HCT116 (cell line): Measurements from ENCODE around the gene DENND10. TPM values are rescaled to one million over a fixed set of nuclear protein-coding genes. Genes with fewer than 3 reads are reported as not detected.

Experiments used
- ATAC-seq: fragments of 200-7000 bp; cut with Tn5 transposase; 2 replicates; pipeline ENCODE4 v1.9.1; 2020; ENCODE audit warnings: mild to moderate bottlenecking, moderate library complexity
- BruUV-seq: library from RNA; stranded (reverse); fragments of 400-500 nt; replicated peaks from 2 replicates; lab custom pipeline; 2021; lab: Mats Ljungman, UMichigan
- CTCF ChIA-PET: fragments of 300-600 bp; sonication (Branson Sonifier 250); formaldehyde crosslinking; loops from one replicate; lab custom pipeline; 2021; ENCODE audit warnings: antibody characterized with exemption; lab: Charles Lee
- POLR2A ChIA-PET: fragments of 300-600, 350-600 bp; sonication (Branson Sonifier 250); formaldehyde crosslinking; loops from one replicate; lab custom pipeline; 2021; ENCODE audit warnings: antibody characterized with exemption; lab: Charles Lee
- RAD21 ChIA-PET, 2 experiments: fragments of 300-600 bp; sonication (Branson Sonifier 250); formaldehyde crosslinking; loops; one replicate each; lab custom pipeline; 2023; ENCODE audit warnings: low total read pairs in 2 of 2; ENCODE audit not compliant: uncharacterized antibody in 2 of 2, unreplicated experiment in 2 of 2, low non-redundant PET in 1 of 2; lab: Charles Lee
- DNase-seq: peaks from one replicate; pipeline ENCODE4 v3.0.0-alpha.2; 2010; ENCODE audit warnings: low read depth, low spot score
- H2AFZ ChIP-seq: fragments of 200-600 bp; shearing (Covaris generic), sonication (generic); 2 replicates; pipeline ENCODE4 v1.6.1; 2017; ENCODE audit warnings: low read depth, mixed run types, mixed read lengths, antibody characterized with exemption, low read length; ENCODE audit not compliant: poor library complexity, severe bottlenecking
- H3K27ac ChIP-seq: 2 replicates; pipeline ENCODE4 v1.5.1; 2012; ENCODE audit warnings: low read depth, low read length
- H3K27me3 ChIP-seq: fragments of 200-600 bp; sonication (generic); 2 replicates; pipeline ENCODE4 v1.6.1; 2016; ENCODE audit warnings: mixed run types, low read length, mixed read lengths; ENCODE audit not compliant: insufficient read depth
- H3K36me3 ChIP-seq, 2 experiments: fragments of 200-500 bp in 1 of 2; fragments of 200-600 bp in 1 of 2; sonication (Bioruptor generic) in 1 of 2; sonication (generic) in 1 of 2; 2 replicates each; pipeline versions ENCODE4 v1.5.1 to v1.6.1; 2014 to 2016; ENCODE audit warnings: low read length in 2 of 2, inconsistent platforms in 1 of 2, mixed read lengths in 1 of 2, mixed run types in 1 of 2; ENCODE audit not compliant: insufficient read depth in 2 of 2, control insufficient read depth in 1 of 2
- H3K4me1 ChIP-seq, 2 experiments: fragments of 200-600 bp in 1 of 2; sonication (generic) in 1 of 2; 2 replicates each; pipeline versions ENCODE4 v1.5.1 to v1.6.1; 2012 to 2017; ENCODE audit warnings: low read length in 2 of 2, inconsistent platforms in 1 of 2, mild to moderate bottlenecking in 1 of 2, mixed read lengths in 1 of 2, mixed run types in 1 of 2, moderate library complexity in 1 of 2; ENCODE audit not compliant: insufficient read depth in 2 of 2, control insufficient read depth in 1 of 2
- H3K4me2 ChIP-seq: fragments of 200-600 bp; sonication (generic); 2 replicates; pipeline ENCODE4 v1.6.1; 2017; ENCODE audit warnings: mixed run types, low read length, mixed read lengths
- H3K4me3 ChIP-seq, 2 experiments: fragments of 200-600 bp in 1 of 2; sonication (generic) in 1 of 2; replicated peaks in 1 of 2; 2 replicates each; pipeline ENCODE4 v1.5.1; 2011 to 2016; ENCODE audit warnings: low read length in 2 of 2, control low read depth in 1 of 2, low read depth in 1 of 2, mild to moderate bottlenecking in 1 of 2, mixed read lengths in 1 of 2, mixed run types in 1 of 2
- H3K79me2 ChIP-seq: fragments of 200-600 bp; sonication (generic); 2 replicates; pipeline ENCODE4 v1.6.1; 2017; ENCODE audit warnings: mild to moderate bottlenecking, mixed run types, low read length, moderate library complexity, mixed read lengths; ENCODE audit not compliant: insufficient read depth
- H3K9ac ChIP-seq: fragments of 200-600 bp; sonication (generic); 2 replicates; pipeline ENCODE4 v1.6.1; 2016; ENCODE audit warnings: low read length, mixed read lengths
- H3K9me2 ChIP-seq: fragments of 200-600 bp; sonication (generic), shearing (Covaris generic); 2 replicates; pipeline ENCODE4 v1.6.1; 2017; ENCODE audit warnings: mixed run types, mild to moderate bottlenecking, moderate library complexity; ENCODE audit not compliant: insufficient read depth
- H3K9me3 ChIP-seq, 2 experiments: fragments of 200-500 bp in 1 of 2; fragments of 200-600 bp in 1 of 2; sonication (Bioruptor generic) in 1 of 2; sonication (generic) in 1 of 2; 2 replicates each; pipeline ENCODE4 v1.6.1; 2014 to 2017; ENCODE audit warnings: low read length in 2 of 2, mixed read lengths in 2 of 2, inconsistent platforms in 1 of 2, low read depth in 1 of 2, mild to moderate bottlenecking in 1 of 2, mixed run types in 1 of 2, moderate library complexity in 1 of 2; ENCODE audit not compliant: control insufficient read depth in 1 of 2, insufficient read depth in 1 of 2
- H4K20me1 ChIP-seq: fragments of 200-600 bp; sonication (generic), shearing (Covaris generic); 2 replicates; pipeline ENCODE4 v1.6.1; 2017; ENCODE audit warnings: mixed run types, mild to moderate bottlenecking, moderate library complexity; ENCODE audit not compliant: insufficient read depth
- CBX3 ChIP-seq: IDR thresholded peaks from 2 replicates; pipeline ENCODE4 v1.6.1; 2012; ENCODE audit warnings: low read depth
- CEBPB ChIP-seq: IDR thresholded peaks from 2 replicates; pipeline ENCODE4 v1.6.1; 2012; ENCODE audit warnings: low read depth
- EGR1 ChIP-seq: IDR thresholded peaks from 2 replicates; pipeline ENCODE4 v1.6.1; 2012; ENCODE audit warnings: low read depth
- ELF1 ChIP-seq: IDR thresholded peaks from 2 replicates; pipeline ENCODE4 v1.6.1; 2012; ENCODE audit warnings: low read depth, borderline replicate concordance
- EZH2 ChIP-seq: fragments of 200-600 bp; sonication (generic); IDR thresholded peaks from 2 replicates; pipeline ENCODE4 v1.6.1; 2017; ENCODE audit warnings: antibody characterized with exemption, mixed run types
- EZH2phosphoT487 ChIP-seq: fragments of 200-600 bp; IDR thresholded peaks from 2 replicates; pipeline ENCODE4 v1.6.1; 2018; ENCODE audit warnings: antibody characterized with exemption, borderline replicate concordance
- FOSL1 ChIP-seq: IDR thresholded peaks from 2 replicates; pipeline ENCODE4 v1.6.1; 2012; ENCODE audit warnings: low read depth
- JUND ChIP-seq: IDR thresholded peaks from 2 replicates; pipeline ENCODE4 v1.6.1; 2012
- MAX ChIP-seq: IDR thresholded peaks from 2 replicates; pipeline ENCODE4 v1.6.1; 2012
- POLR2A ChIP-seq: IDR thresholded peaks from 2 replicates; pipeline ENCODE4 v1.7.0; 2011; ENCODE audit warnings: borderline replicate concordance; ENCODE audit not compliant: insufficient read depth, insufficient read length; ENCODE audit errors: extremely low read depth
- POLR2AphosphoS5 ChIP-seq: IDR thresholded peaks from 2 replicates; pipeline ENCODE4 v1.6.1; 2011; ENCODE audit warnings: mild to moderate bottlenecking, low read depth, low read length, moderate library complexity
- RAD21 ChIP-seq: IDR thresholded peaks from 2 replicates; pipeline ENCODE4 v1.6.1; 2012; ENCODE audit warnings: low read depth, mild to moderate bottlenecking
- SIN3A ChIP-seq: IDR thresholded peaks from 2 replicates; pipeline ENCODE4 v1.6.1; 2012; ENCODE audit warnings: low read depth
- SP1 ChIP-seq: IDR thresholded peaks from 2 replicates; pipeline ENCODE4 v1.6.1; 2012; ENCODE audit warnings: low read depth
- SRF ChIP-seq: IDR thresholded peaks from 2 replicates; pipeline ENCODE4 v1.6.1; 2012; ENCODE audit warnings: low read depth
- TCF7L2 ChIP-seq: IDR thresholded peaks from 2 replicates; pipeline ENCODE4 v1.7.0; 2011; ENCODE audit warnings: borderline replicate concordance, inconsistent platforms; ENCODE audit not compliant: insufficient read depth, insufficient read length; ENCODE audit errors: extremely low read depth
- YY1 ChIP-seq: IDR thresholded peaks from 2 replicates; pipeline ENCODE4 v1.6.1; 2011; ENCODE audit warnings: low read length, low read depth, moderate library complexity, mild to moderate bottlenecking; ENCODE audit not compliant: insufficient replicate concordance; ENCODE audit errors: extremely low read depth
- ZFX ChIP-seq: fragments of 450-650 bp; IDR thresholded peaks from 2 replicates; pipeline ENCODE4 v1.6.1; 2017
- intact Hi-C: fragments of 100-400 bp; cut with micrococcal nuclease; formaldehyde crosslinking; loops from 2 replicates; pipeline ENCODE4 v1.10.0; 2022
- total RNA-seq: library from RNA; stranded (reverse); gene quantifications from one replicate; pipeline ENCODE4 v1.2.1, GENCODE V29; 2021; ENCODE audit not compliant: unreplicated experiment
- TF ChIP-seq, protein P1 (sequence below), 3 experiments: fragments of 200-600 bp in 1 of 3; sonication (generic) in 1 of 3; IDR thresholded peaks in 2 of 3; conservative IDR thresholded peaks in 1 of 3; 2 replicates each; pipeline ENCODE4 v1.5.1; 2012 to 2017; ENCODE audit warnings: low read depth in 2 of 3, low read length in 2 of 3, antibody characterized with exemption in 1 of 3, borderline replicate concordance in 1 of 3, control low read depth in 1 of 3, mild to moderate bottlenecking in 1 of 3, mixed read lengths in 1 of 3, mixed run types in 1 of 3, moderate library complexity in 1 of 3; ENCODE audit not compliant: insufficient read depth in 1 of 3
- TF ChIP-seq, protein P2 (sequence below): IDR thresholded peaks from 2 replicates; pipeline ENCODE4 v1.6.1; 2012; ENCODE audit warnings: low read depth

DENND10 gene
- total RNA-seq, 1 experiment from 2014 or later, result 47.5 TPM

DNA sequence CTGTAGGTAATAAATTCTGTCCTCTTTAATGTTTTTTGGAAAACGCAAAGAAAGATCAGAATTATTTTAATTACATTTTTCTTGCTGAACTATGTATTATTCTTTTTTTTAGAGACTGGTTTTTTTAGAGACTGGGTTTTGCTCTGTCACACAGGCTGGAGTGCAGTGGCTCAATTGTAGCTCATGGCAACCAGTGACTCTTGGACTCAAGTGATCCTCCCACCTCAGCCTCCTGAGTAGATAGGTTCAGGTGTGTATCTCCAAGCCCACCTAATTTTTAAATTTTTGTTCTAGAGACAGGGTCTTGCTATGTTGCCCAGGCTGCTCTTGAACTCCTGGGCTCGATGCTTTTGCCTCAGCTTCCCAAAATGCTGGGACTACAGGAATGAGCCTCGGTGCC lies 5.3 kb upstream of the DENND10 start:
- Histone ChIP-seq H4K20me1 (no peaks in the 10 kb centered on the region), H3K9me2 (no peaks in the 10 kb centered on the region; the same call in 1 of the 2 replicates), H3K36me3 (no peaks in the 10 kb centered on the region), H3K79me2 (no peaks in the 10 kb centered on the region), H3K4me3 (no peak overlapping the region), H3K27me3 (no peaks in the 10 kb centered on the region), H2AFZ (no peak overlapping the region), H3K27ac (no peak overlapping the region), H3K4me1 (peaks cover 0 to 15% of the 10 kb centered on the region in 2 experiments; a peak in 3 of 4 replicates), H3K9me3 (no peaks in the 10 kb centered on the region), H3K4me2 (no peak overlapping the region), H3K9ac (no peak overlapping the region)
- ChIA-PET CTCF (no interaction called here), POLR2A (no interaction called here), RAD21 (no interaction called here)
- intact Hi-C loops, result no loop called here
- no TSS peak for BruUV-seq
- TF ChIP-seq CEBPB (no peak), ELF1 (no peak), EGR1 (no peak), JUND (no peak), MAX (no peak), EZH2 (no peak), TCF7L2 (no peak), FOSL1 (no peak), SRF (no peak), POLR2AphosphoS5 (no peak), YY1 (no peak), CBX3 (no peak), SP1 (no peak), EZH2phosphoT487 (no peak), SIN3A (no peak), RAD21 (no peak), POLR2A (no peak), ZFX (no peak)
- TF ChIP-seq, protein P1, sequence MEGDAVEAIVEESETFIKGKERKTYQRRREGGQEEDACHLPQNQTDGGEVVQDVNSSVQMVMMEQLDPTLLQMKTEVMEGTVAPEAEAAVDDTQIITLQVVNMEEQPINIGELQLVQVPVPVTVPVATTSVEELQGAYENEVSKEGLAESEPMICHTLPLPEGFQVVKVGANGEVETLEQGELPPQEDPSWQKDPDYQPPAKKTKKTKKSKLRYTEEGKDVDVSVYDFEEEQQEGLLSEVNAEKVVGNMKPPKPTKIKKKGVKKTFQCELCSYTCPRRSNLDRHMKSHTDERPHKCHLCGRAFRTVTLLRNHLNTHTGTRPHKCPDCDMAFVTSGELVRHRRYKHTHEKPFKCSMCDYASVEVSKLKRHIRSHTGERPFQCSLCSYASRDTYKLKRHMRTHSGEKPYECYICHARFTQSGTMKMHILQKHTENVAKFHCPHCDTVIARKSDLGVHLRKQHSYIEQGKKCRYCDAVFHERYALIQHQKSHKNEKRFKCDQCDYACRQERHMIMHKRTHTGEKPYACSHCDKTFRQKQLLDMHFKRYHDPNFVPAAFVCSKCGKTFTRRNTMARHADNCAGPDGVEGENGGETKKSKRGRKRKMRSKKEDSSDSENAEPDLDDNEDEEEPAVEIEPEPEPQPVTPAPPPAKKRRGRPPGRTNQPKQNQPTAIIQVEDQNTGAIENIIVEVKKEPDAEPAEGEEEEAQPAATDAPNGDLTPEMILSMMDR (IDR thresholded peaks at IDR 0.05 in 2 of 3, conservative IDR thresholded peaks at IDR 0.05 in 1 of 3; ENCODE audit: borderline replicate concordance in 1 of 3, insufficient read depth in 1 of 3, low read depth in 2 of 3, low read length in 2 of 3), result no peak
- TF ChIP-seq, protein P2, sequence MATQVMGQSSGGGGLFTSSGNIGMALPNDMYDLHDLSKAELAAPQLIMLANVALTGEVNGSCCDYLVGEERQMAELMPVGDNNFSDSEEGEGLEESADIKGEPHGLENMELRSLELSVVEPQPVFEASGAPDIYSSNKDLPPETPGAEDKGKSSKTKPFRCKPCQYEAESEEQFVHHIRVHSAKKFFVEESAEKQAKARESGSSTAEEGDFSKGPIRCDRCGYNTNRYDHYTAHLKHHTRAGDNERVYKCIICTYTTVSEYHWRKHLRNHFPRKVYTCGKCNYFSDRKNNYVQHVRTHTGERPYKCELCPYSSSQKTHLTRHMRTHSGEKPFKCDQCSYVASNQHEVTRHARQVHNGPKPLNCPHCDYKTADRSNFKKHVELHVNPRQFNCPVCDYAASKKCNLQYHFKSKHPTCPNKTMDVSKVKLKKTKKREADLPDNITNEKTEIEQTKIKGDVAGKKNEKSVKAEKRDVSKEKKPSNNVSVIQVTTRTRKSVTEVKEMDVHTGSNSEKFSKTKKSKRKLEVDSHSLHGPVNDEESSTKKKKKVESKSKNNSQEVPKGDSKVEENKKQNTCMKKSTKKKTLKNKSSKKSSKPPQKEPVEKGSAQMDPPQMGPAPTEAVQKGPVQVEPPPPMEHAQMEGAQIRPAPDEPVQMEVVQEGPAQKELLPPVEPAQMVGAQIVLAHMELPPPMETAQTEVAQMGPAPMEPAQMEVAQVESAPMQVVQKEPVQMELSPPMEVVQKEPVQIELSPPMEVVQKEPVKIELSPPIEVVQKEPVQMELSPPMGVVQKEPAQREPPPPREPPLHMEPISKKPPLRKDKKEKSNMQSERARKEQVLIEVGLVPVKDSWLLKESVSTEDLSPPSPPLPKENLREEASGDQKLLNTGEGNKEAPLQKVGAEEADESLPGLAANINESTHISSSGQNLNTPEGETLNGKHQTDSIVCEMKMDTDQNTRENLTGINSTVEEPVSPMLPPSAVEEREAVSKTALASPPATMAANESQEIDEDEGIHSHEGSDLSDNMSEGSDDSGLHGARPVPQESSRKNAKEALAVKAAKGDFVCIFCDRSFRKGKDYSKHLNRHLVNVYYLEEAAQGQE, result no peak
- DNase-seq (no peak), ATAC-seq (no peak)
